Measurements from ENCODE around the gene GRID2.

DNA sequence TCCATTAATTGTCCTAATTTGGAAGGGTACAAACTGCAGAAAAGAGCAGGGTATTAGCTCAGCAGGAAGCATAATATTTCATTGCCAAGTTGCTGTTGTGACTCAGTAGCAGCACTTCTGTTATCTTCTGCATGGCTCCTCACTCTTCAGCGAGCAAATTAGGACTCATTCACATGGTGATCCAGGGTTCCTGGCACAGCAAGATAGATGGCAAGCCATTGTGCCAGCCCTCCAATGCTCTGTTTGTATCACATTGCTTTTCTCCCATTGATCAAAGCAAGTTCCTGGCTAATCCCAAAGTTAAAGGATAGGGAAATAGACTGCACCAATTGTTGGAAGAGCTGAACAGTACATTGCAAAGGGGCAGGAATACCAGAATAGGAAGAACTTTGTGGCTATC is 1142.3 kb downstream of the GRID2 start:
- TF ChIP-seq ZNF766 (CRISPR knock-in tag; conservative IDR thresholded peaks at IDR 0.05) (no peak), ZZZ3 (IDR thresholded peaks at IDR 0.05) (no peak), ZNF232 (CRISPR knock-in tag; IDR thresholded peaks at IDR 0.05) (no peak)
- TF ChIP-seq, protein P1, sequence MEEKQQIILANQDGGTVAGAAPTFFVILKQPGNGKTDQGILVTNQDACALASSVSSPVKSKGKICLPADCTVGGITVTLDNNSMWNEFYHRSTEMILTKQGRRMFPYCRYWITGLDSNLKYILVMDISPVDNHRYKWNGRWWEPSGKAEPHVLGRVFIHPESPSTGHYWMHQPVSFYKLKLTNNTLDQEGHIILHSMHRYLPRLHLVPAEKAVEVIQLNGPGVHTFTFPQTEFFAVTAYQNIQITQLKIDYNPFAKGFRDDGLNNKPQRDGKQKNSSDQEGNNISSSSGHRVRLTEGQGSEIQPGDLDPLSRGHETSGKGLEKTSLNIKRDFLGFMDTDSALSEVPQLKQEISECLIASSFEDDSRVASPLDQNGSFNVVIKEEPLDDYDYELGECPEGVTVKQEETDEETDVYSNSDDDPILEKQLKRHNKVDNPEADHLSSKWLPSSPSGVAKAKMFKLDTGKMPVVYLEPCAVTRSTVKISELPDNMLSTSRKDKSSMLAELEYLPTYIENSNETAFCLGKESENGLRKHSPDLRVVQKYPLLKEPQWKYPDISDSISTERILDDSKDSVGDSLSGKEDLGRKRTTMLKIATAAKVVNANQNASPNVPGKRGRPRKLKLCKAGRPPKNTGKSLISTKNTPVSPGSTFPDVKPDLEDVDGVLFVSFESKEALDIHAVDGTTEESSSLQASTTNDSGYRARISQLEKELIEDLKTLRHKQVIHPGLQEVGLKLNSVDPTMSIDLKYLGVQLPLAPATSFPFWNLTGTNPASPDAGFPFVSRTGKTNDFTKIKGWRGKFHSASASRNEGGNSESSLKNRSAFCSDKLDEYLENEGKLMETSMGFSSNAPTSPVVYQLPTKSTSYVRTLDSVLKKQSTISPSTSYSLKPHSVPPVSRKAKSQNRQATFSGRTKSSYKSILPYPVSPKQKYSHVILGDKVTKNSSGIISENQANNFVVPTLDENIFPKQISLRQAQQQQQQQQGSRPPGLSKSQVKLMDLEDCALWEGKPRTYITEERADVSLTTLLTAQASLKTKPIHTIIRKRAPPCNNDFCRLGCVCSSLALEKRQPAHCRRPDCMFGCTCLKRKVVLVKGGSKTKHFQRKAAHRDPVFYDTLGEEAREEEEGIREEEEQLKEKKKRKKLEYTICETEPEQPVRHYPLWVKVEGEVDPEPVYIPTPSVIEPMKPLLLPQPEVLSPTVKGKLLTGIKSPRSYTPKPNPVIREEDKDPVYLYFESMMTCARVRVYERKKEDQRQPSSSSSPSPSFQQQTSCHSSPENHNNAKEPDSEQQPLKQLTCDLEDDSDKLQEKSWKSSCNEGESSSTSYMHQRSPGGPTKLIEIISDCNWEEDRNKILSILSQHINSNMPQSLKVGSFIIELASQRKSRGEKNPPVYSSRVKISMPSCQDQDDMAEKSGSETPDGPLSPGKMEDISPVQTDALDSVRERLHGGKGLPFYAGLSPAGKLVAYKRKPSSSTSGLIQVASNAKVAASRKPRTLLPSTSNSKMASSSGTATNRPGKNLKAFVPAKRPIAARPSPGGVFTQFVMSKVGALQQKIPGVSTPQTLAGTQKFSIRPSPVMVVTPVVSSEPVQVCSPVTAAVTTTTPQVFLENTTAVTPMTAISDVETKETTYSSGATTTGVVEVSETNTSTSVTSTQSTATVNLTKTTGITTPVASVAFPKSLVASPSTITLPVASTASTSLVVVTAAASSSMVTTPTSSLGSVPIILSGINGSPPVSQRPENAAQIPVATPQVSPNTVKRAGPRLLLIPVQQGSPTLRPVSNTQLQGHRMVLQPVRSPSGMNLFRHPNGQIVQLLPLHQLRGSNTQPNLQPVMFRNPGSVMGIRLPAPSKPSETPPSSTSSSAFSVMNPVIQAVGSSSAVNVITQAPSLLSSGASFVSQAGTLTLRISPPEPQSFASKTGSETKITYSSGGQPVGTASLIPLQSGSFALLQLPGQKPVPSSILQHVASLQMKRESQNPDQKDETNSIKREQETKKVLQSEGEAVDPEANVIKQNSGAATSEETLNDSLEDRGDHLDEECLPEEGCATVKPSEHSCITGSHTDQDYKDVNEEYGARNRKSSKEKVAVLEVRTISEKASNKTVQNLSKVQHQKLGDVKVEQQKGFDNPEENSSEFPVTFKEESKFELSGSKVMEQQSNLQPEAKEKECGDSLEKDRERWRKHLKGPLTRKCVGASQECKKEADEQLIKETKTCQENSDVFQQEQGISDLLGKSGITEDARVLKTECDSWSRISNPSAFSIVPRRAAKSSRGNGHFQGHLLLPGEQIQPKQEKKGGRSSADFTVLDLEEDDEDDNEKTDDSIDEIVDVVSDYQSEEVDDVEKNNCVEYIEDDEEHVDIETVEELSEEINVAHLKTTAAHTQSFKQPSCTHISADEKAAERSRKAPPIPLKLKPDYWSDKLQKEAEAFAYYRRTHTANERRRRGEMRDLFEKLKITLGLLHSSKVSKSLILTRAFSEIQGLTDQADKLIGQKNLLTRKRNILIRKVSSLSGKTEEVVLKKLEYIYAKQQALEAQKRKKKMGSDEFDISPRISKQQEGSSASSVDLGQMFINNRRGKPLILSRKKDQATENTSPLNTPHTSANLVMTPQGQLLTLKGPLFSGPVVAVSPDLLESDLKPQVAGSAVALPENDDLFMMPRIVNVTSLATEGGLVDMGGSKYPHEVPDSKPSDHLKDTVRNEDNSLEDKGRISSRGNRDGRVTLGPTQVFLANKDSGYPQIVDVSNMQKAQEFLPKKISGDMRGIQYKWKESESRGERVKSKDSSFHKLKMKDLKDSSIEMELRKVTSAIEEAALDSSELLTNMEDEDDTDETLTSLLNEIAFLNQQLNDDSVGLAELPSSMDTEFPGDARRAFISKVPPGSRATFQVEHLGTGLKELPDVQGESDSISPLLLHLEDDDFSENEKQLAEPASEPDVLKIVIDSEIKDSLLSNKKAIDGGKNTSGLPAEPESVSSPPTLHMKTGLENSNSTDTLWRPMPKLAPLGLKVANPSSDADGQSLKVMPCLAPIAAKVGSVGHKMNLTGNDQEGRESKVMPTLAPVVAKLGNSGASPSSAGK (IDR thresholded peaks at IDR 0.05), result no peak
- TF ChIP-seq, protein P2, sequence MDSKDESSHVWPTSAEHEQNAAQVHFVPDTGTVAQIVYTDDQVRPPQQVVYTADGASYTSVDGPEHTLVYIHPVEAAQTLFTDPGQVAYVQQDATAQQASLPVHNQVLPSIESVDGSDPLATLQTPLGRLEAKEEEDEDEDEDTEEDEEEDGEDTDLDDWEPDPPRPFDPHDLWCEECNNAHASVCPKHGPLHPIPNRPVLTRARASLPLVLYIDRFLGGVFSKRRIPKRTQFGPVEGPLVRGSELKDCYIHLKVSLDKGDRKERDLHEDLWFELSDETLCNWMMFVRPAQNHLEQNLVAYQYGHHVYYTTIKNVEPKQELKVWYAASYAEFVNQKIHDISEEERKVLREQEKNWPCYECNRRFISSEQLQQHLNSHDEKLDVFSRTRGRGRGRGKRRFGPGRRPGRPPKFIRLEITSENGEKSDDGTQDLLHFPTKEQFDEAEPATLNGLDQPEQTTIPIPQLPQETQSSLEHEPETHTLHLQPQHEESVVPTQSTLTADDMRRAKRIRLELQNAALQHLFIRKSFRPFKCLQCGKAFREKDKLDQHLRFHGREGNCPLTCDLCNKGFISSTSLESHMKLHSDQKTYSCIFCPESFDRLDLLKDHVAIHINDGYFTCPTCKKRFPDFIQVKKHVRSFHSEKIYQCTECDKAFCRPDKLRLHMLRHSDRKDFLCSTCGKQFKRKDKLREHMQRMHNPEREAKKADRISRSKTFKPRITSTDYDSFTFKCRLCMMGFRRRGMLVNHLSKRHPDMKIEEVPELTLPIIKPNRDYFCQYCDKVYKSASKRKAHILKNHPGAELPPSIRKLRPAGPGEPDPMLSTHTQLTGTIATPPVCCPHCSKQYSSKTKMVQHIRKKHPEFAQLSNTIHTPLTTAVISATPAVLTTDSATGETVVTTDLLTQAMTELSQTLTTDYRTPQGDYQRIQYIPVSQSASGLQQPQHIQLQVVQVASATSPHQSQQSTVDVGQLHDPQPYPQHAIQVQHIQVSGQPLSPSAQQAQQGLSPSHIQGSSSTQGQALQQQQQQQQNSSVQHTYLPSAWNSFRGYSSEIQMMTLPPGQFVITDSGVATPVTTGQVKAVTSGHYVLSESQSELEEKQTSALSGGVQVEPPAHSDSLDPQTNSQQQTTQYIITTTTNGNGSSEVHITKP (IDR thresholded peaks at IDR 0.05; ENCODE audit: partially characterized antibody), result no peak
- TF ChIP-seq, protein P3, sequence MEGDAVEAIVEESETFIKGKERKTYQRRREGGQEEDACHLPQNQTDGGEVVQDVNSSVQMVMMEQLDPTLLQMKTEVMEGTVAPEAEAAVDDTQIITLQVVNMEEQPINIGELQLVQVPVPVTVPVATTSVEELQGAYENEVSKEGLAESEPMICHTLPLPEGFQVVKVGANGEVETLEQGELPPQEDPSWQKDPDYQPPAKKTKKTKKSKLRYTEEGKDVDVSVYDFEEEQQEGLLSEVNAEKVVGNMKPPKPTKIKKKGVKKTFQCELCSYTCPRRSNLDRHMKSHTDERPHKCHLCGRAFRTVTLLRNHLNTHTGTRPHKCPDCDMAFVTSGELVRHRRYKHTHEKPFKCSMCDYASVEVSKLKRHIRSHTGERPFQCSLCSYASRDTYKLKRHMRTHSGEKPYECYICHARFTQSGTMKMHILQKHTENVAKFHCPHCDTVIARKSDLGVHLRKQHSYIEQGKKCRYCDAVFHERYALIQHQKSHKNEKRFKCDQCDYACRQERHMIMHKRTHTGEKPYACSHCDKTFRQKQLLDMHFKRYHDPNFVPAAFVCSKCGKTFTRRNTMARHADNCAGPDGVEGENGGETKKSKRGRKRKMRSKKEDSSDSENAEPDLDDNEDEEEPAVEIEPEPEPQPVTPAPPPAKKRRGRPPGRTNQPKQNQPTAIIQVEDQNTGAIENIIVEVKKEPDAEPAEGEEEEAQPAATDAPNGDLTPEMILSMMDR (IDR thresholded peaks at IDR 0.05 in 2 of 3, conservative IDR thresholded peaks at IDR 0.05 in 1 of 3; ENCODE audit: insufficient read depth in 2 of 3, low read depth in 1 of 3, low read length in 3 of 3), result no peak
